H9 (cell line): ENCODE data around the gene SHTN1. TPM values are rescaled to one million over a fixed set of nuclear protein-coding genes. Genes with fewer than 3 reads are reported as not detected.

Experiments
- DNase-seq: peaks from one replicate; pipeline ENCODE4 v3.0.0-alpha.2; 2017
- H2AFZ ChIP-seq: one replicate; pipeline ENCODE4 v1.6.1; 2013; ENCODE audit warnings: mild to moderate bottlenecking, low read length, control low read depth, moderate library complexity
- H2AK5ac ChIP-seq: 2 replicates; pipeline ENCODE4 v1.6.1; 2013; ENCODE audit warnings: low read length, control low read depth, mixed read lengths; ENCODE audit not compliant: insufficient read length
- H2BK120ac ChIP-seq: one replicate; pipeline ENCODE4 v1.6.1; 2013; ENCODE audit warnings: low read depth, mild to moderate bottlenecking, low read length, control low read depth, inconsistent platforms; ENCODE audit not compliant: poor library complexity, severe bottlenecking
- H2BK12ac ChIP-seq: 2 replicates; pipeline ENCODE4 v1.6.1; 2013; ENCODE audit warnings: low read length, control low read depth, mixed read lengths, low read depth; ENCODE audit not compliant: insufficient read length
- H2BK15ac ChIP-seq: 2 replicates; pipeline ENCODE4 v1.6.1; 2013; ENCODE audit warnings: low read depth, low read length, control low read depth
- H2BK20ac ChIP-seq: one replicate; pipeline ENCODE4 v1.6.1; 2013; ENCODE audit warnings: low read depth, mild to moderate bottlenecking, low read length, control low read depth, inconsistent platforms; ENCODE audit not compliant: poor library complexity, severe bottlenecking
- H2BK5ac ChIP-seq: 2 replicates; pipeline ENCODE4 v1.6.1; 2013; ENCODE audit warnings: low read length, control low read depth, mixed read lengths; ENCODE audit not compliant: insufficient read length
- H3K14ac ChIP-seq: 2 replicates; pipeline ENCODE4 v1.6.1; 2013; ENCODE audit warnings: low read length, control low read depth; ENCODE audit not compliant: insufficient read depth
- H3K18ac ChIP-seq: 2 replicates; pipeline ENCODE4 v1.6.1; 2013; ENCODE audit warnings: low read depth, mild to moderate bottlenecking, mixed read lengths, low read length, control low read depth; ENCODE audit not compliant: insufficient read length
- H3K23ac ChIP-seq: 2 replicates; pipeline ENCODE4 v1.6.1; 2013; ENCODE audit warnings: low read length, control low read depth, mixed read lengths, low read depth; ENCODE audit not compliant: insufficient read length
- H3K23me2 ChIP-seq: 2 replicates; pipeline ENCODE4 v1.6.1; 2013; ENCODE audit warnings: low read depth, mild to moderate bottlenecking, mixed read lengths, low read length, control low read depth; ENCODE audit not compliant: insufficient read length, poor library complexity, severe bottlenecking
- H3K27ac ChIP-seq: 2 replicates; pipeline ENCODE4 v1.5.1; 2013; ENCODE audit warnings: low read length, control low read depth, mixed read lengths, low read depth; ENCODE audit not compliant: insufficient read length
- H3K27me3 ChIP-seq: 2 replicates; pipeline ENCODE4 v1.6.1; 2013; ENCODE audit warnings: low read length, control low read depth, inconsistent platforms; ENCODE audit not compliant: insufficient read depth
- H3K4ac ChIP-seq: 2 replicates; pipeline ENCODE4 v1.6.1; 2013; ENCODE audit warnings: low read depth, mild to moderate bottlenecking, control low read depth, inconsistent platforms, low read length, moderate library complexity
- H3K4me1 ChIP-seq: 2 replicates; pipeline ENCODE4 v1.6.1; 2013; ENCODE audit warnings: low read length, control low read depth, inconsistent platforms; ENCODE audit not compliant: insufficient read depth
- H3K4me2 ChIP-seq: 2 replicates; pipeline ENCODE4 v1.6.1; 2013; ENCODE audit warnings: low read length, control low read depth, mixed read lengths; ENCODE audit not compliant: insufficient read length, insufficient read depth
- H3K56ac ChIP-seq: 2 replicates; pipeline ENCODE4 v1.6.1; 2013; ENCODE audit warnings: low read depth, mild to moderate bottlenecking, mixed read lengths, low read length, control low read depth; ENCODE audit not compliant: insufficient read length
- H3K79me1 ChIP-seq: 2 replicates; pipeline ENCODE4 v1.6.1; 2013; ENCODE audit warnings: low read depth, mild to moderate bottlenecking, moderate library complexity, low read length, control low read depth, inconsistent platforms; ENCODE audit not compliant: insufficient read depth, poor library complexity, severe bottlenecking
- H3K79me2 ChIP-seq: 2 replicates; pipeline ENCODE4 v1.6.1; 2013; ENCODE audit warnings: low read length, control low read depth, inconsistent platforms; ENCODE audit not compliant: insufficient read depth
- H3K9ac ChIP-seq: 2 replicates; pipeline ENCODE4 v1.6.1; 2013; ENCODE audit warnings: low read length, control low read depth, mixed read lengths; ENCODE audit not compliant: insufficient read length; ENCODE audit errors: extremely low read depth
- H3K9me3 ChIP-seq: one replicate; pipeline ENCODE4 v1.6.1; 2013; ENCODE audit warnings: low read depth, low read length, inconsistent platforms; ENCODE audit not compliant: control insufficient read depth
- H3T11ph ChIP-seq: one replicate; pipeline ENCODE4 v1.6.1; 2013; ENCODE audit warnings: mild to moderate bottlenecking, low read length, control low read depth, inconsistent platforms
- H4K20me1 ChIP-seq: one replicate; pipeline ENCODE4 v1.6.1; 2013; ENCODE audit not compliant: control insufficient read depth, insufficient read length, insufficient read depth
- H4K5ac ChIP-seq: 2 replicates; pipeline ENCODE4 v1.6.1; 2013; ENCODE audit warnings: low read depth, mild to moderate bottlenecking, mixed read lengths, low read length, control low read depth; ENCODE audit not compliant: insufficient read length
- H4K8ac ChIP-seq: replicated peaks from 2 replicates; pipeline ENCODE4 v1.6.1; 2013; ENCODE audit warnings: low read length, control low read depth, mixed read lengths, low read depth; ENCODE audit not compliant: insufficient read length
- H4K91ac ChIP-seq: 2 replicates; pipeline ENCODE4 v1.6.1; 2013; ENCODE audit warnings: low read depth, mild to moderate bottlenecking, moderate library complexity, mixed read lengths, low read length, control low read depth; ENCODE audit not compliant: insufficient read length
- H3K27ac Mint-ChIP-seq, 3 experiments: 2 replicates in 2 of 3; 3 replicates in 1 of 3; pipeline ENCODE4 v1.8.0; 2020 to 2021; ENCODE audit warnings: mixed read lengths in 3 of 3, mild to moderate bottlenecking in 1 of 3, moderate library complexity in 1 of 3
- H3K27me3 Mint-ChIP-seq: 2 replicates; pipeline ENCODE4 v1.8.0; 2021; ENCODE audit warnings: low read depth, mild to moderate bottlenecking, moderate library complexity, mixed read lengths
- H3K36me3 Mint-ChIP-seq, 3 experiments: 2 replicates in 2 of 3; 3 replicates in 1 of 3; pipeline ENCODE4 v1.8.0; 2020 to 2021; ENCODE audit warnings: low read depth in 3 of 3, mixed read lengths in 3 of 3; ENCODE audit not compliant: insufficient read depth in 1 of 3
- H3K4me1 Mint-ChIP-seq, 2 experiments: 2 replicates each; pipeline ENCODE4 v1.8.0; 2020; ENCODE audit warnings: mixed read lengths in 2 of 2
- H3K4me3 Mint-ChIP-seq, 2 experiments: 2 replicates in 1 of 2; 3 replicates in 1 of 2; pipeline ENCODE4 v1.8.0; 2020 to 2021; ENCODE audit warnings: mild to moderate bottlenecking in 2 of 2, mixed read lengths in 2 of 2, moderate library complexity in 1 of 2
- H3K9me3 Mint-ChIP-seq, 2 experiments: 2 replicates in 1 of 2; 3 replicates in 1 of 2; pipeline ENCODE4 v1.8.0; 2020; ENCODE audit warnings: mild to moderate bottlenecking in 2 of 2, mixed read lengths in 2 of 2, moderate library complexity in 1 of 2
- CTCF ChIP-seq: fragments of 200-600 bp; sonication (generic); conservative IDR thresholded peaks from 3 replicates; pipeline ENCODE4 v1.8.0; 2021; ENCODE audit warnings: antibody characterized with exemption, mild to moderate bottlenecking
- WGBS: extraction: QIAGEN DNeasy Blood & Tissue Kit; methylation state at CpG from one replicate; pipeline ENCODE4 v1.1.7; 2013; ENCODE audit warnings: missing lambda C conversion rate, low lambda C conversion rate, mixed read lengths; ENCODE audit not compliant: insufficient read length; ENCODE audit errors: extremely low coverage; 5-methylcytosine and 5-hydroxymethylcytosine counted together
- total RNA-seq: library from RNA; stranded (reverse); gene quantifications from 2 replicates; pipeline ENCODE4 v1.2.1, GENCODE V29; 2021

The SHTN1 gene
- total RNA-seq, 1 experiment from 2014 or later, result 22.1 TPM

DNA sequence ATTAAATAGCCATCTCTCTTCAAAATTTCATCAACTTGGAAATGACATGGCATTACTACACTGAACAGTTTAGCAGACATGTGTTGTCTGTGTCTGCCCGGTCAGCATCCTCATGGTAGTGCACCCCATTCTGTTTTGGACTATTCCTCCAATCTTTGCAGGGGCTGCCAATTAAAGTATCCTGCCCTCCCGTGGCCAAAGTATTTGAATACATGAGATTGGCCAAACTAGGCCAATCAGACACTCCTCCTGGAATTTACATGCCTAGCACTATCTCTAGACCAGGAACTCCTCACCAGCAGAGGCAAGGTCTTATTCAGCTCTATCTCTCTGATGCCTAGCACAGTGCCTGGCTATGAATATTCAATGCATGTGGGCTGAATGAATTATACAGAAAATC is 4.4 kb downstream of the SHTN1 start:
- Mint-ChIP-seq H3K4me3 (no peak overlapping the region), H3K4me1 (peaks cover 30 to 36% of the 10 kb centered on the region in 2 experiments), H3K27ac (no peak overlapping the region), H3K9me3 (peaks cover 0 to 2% of the 10 kb centered on the region in 2 experiments; a peak in 1 of 5 replicates), H3K27me3 (peaks cover 2% of the 10 kb centered on the region), H3K36me3 (0 out of 7 replicates have a peak, but pooled peaks cover 0 to 6% (median 0%) of the 10 kb centered on the region in 3 experiments)
- no peak overlapping the region for H2BK15ac ChIP-seq
- H2BK20ac ChIP-seq, result no peak overlapping the region
- H3K14ac ChIP-seq, result no peak overlapping the region
- no peak overlapping the region for H3K9ac ChIP-seq
- H2BK5ac ChIP-seq, result no peak overlapping the region
- no peak overlapping the region for H3K56ac ChIP-seq
- no peak overlapping the region for H4K5ac ChIP-seq
- no peak for DNase-seq
- H3K79me1 ChIP-seq, result no peaks in the 10 kb centered on the region
- H3K4me1 ChIP-seq, result no peaks in the 10 kb centered on the region
- peaks cover 4% of the 10 kb centered on the region for H3K23me2 ChIP-seq
- H2BK120ac ChIP-seq, result no peak overlapping the region
- no peaks in the 10 kb centered on the region for H3K9me3 ChIP-seq
- no peak overlapping the region for H2BK12ac ChIP-seq
- no peak overlapping the region for H3T11ph ChIP-seq
- no peak overlapping the region for H3K27ac ChIP-seq
- no peaks in the 10 kb centered on the region for H4K20me1 ChIP-seq
- H3K23ac ChIP-seq, result no peak overlapping the region
- H3K18ac ChIP-seq, result no peak overlapping the region
- H3K4ac ChIP-seq, result no peak overlapping the region
- no peak overlapping the region for H4K8ac ChIP-seq
- no peak for TF ChIP-seq CTCF
- H3K79me2 ChIP-seq, result no peaks in the 10 kb centered on the region
- H2AK5ac ChIP-seq, result no peak overlapping the region
- H3K27me3 ChIP-seq, result no peaks in the 10 kb centered on the region; the same call in 1 of the 2 replicates
- H3K4me2 ChIP-seq, result no peak overlapping the region
- WGBS, result no CpG with 5 or more reads among the region's 2 CpGs
- no peak overlapping the region for H2AFZ ChIP-seq
- H4K91ac ChIP-seq, result no peak overlapping the region
